ENCODE data around the gene PI4KA. TPM values are rescaled to one million over a fixed set of nuclear protein-coding genes. Genes with fewer than 3 reads are reported as not detected.

The PI4KA gene
- total RNA-seq, 6 experiments from 2014 or later: 35.3 to 55.4 (median 47.7) TPM

- Histone ChIP-seq H3K27ac (no peak overlapping the region), H3K27me3 (no peaks in the 10 kb centered on the region), H3K4me3 (no peak overlapping the region), H3K36me3 (peaks cover 0 to 75% (median 19%) of the 10 kb centered on the region in 4 donors), H3K4me1 (no peaks in the 10 kb centered on the region), H3K9me3 (no peaks in the 10 kb centered on the region)
- no peak for DNase-seq
- intact Hi-C loops (cut with DNase I): no loop called here
- ATAC-seq: no peak
- TF ChIP-seq CTCF (IDR thresholded peaks at IDR 0.05): no peak
- no peak for TF ChIP-seq POLR2A (IDR thresholded peaks at IDR 0.05)
- WGBS (ENCODE audit: insufficient coverage, low coverage, low lambda C conversion rate, missing lambda C conversion rate): 96% methylated on average over 5 of the region's 6 CpGs
Observed at GRCh38 chr22:20816559-20816958, 42.1 kb downstream of the PI4KA start.

DNA sequence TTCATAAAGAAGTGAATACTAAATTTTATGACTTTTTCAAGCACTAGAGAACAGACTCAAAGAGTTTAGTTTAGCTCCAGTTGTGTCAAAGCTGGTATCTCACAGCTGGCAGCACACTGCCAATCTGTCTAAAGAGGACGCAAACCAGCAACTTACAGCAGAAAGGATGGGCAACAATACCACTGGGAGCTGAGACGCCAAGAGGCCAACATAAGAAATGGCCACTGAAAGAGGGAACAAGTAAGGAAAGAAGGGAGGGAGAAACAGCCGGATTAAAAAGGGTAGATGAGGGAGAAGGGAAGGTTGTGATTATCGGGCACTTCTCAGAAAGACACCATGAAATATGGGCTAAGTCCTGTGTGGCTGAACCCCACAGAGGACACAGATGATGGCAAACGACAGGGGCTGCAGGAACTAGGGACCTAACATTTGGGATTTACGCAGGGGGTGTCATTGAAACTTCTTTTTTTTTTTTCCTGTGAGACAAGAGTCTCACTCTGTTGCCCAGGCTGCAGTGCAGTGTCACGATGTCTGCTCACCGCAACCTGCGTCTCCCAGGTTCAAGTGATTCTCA is 43.0 kb downstream of the PI4KA start:
- no peaks in the 10 kb centered on the region for H3K9me3 ChIP-seq
- no peak for TF ChIP-seq CTCF (IDR thresholded peaks at IDR 0.05)
- peaks cover 0 to 80% (median 18%) of the 10 kb centered on the region in 4 donors for H3K36me3 ChIP-seq
- H3K27ac ChIP-seq: no peak overlapping the region
- H3K4me3 ChIP-seq: no peak overlapping the region
- H3K4me1 ChIP-seq: no peaks in the 10 kb centered on the region
- no peaks in the 10 kb centered on the region for H3K27me3 ChIP-seq
- DNase-seq (no peak), ATAC-seq (no peak)
- intact Hi-C loops (cut with DNase I): no loop called here
- WGBS (ENCODE audit: insufficient coverage, low coverage, low lambda C conversion rate, missing lambda C conversion rate): 96% methylated on average over 8 of the region's 9 CpGs

DNA sequence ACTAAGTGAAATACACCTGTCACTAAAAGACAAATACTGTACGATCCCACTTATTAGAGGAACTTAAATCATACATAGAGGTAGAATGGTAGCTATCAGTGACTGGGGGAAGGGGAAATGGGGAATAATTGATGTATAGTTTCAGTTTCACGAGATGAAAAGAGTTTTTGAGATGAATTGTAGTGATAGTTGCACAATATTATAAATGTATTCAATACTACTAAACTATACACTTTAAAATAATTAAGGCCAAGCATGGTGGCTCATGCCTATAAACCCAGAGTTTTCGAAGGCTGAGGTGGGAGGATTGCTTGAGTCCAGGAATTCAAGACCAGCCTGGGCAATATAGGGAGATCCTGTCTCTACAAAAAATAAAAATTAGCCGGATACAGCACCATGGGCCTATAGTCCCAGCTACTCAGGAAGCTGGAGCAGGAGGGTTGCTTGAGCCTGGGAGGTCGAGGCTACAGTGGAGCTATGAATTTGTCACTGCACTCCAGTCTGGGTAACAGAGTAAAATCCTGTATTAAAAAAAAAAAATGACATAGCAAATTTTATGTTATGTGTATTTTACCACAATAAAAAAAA is 44.3 kb downstream of the PI4KA start:
- Histone ChIP-seq H3K4me1 (no peaks in the 10 kb centered on the region), H3K36me3 (peaks cover 0 to 76% (median 13%) of the 10 kb centered on the region in 4 donors), H3K9me3 (no peaks in the 10 kb centered on the region), H3K27ac (no peak overlapping the region), H3K4me3 (no peak overlapping the region), H3K27me3 (no peaks in the 10 kb centered on the region)
- ATAC-seq (no peak), DNase-seq (no peak)
- 84% methylated on average over 5 of the region's 5 CpGs for WGBS (ENCODE audit: insufficient coverage, low coverage, low lambda C conversion rate, missing lambda C conversion rate)
- TF ChIP-seq CTCF (IDR thresholded peaks at IDR 0.05) (no peak), POLR2A (IDR thresholded peaks at IDR 0.05) (no peak)
- intact Hi-C loops (cut with DNase I): no loop called here

DNA sequence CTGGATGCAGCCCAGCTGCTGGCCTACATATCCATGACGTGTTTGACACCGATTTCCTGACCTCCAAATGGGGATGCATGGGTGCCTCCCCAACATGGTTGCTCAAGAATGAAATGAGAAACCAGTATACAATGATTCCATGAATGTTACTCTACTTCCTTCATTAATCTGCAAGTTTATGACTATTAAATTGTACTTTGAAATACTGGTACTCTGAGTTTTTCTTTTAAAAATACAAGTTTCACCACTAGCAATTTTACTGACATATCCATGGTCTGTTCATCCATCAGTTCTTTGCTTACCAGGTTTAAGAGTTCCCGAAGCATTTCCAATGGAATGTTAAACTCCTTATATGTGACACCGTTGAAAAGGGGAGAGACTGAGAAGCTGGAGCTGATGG is 45.6 kb downstream of the PI4KA start:
- peak in 1 of 3 donors; percentile 12 for DNase-seq
- H3K4me3 ChIP-seq: no peak overlapping the region
- TF ChIP-seq CTCF (IDR thresholded peaks at IDR 0.05): no peak
- no peak for ATAC-seq
- 100% methylated on average over 2 of the region's 4 CpGs for WGBS (ENCODE audit: insufficient coverage, low coverage, low lambda C conversion rate, missing lambda C conversion rate)
- peaks cover 0 to 69% (median 12%) of the 10 kb centered on the region in 4 donors for H3K36me3 ChIP-seq
- no peaks in the 10 kb centered on the region for H3K4me1 ChIP-seq
- H3K27me3 ChIP-seq: no peaks in the 10 kb centered on the region
- intact Hi-C loops (cut with DNase I): no loop called here
- no peaks in the 10 kb centered on the region for H3K9me3 ChIP-seq
- H3K27ac ChIP-seq: no peak overlapping the region

Measured in right lobe of liver (tissue), 6 donors.